ENCODE results near the gene RGS17. TPM values are rescaled to one million over a fixed set of nuclear protein-coding genes. Genes with fewer than 3 reads are reported as not detected.
A peak's percentile ranks its signal among the peaks of the same experiment; 100 is the strongest.

The RGS17 gene
- total and polyA plus RNA-seq, 2 of the 13 experiments (the other 11 are each of a cell fraction or from before 2014, with no cell fraction given): 0.04 TPM; not detected in 1

GRCh38 chr6:153023977-153024708 lies 106.9 kb downstream of the RGS17 start (continued):
- TF ChIP-seq STAT6 (CRISPR knock-in tag; IDR thresholded peaks at IDR 0.05; ENCODE audit: borderline replicate concordance) (no peak), TEAD3 (CRISPR knock-in tag; optimal IDR thresholded peaks at IDR 0.05; ENCODE audit: borderline replicate concordance) (peak; percentile 81), ZSCAN12 (CRISPR knock-in tag; IDR thresholded peaks at IDR 0.05) (no peak), PTBP1 (IDR thresholded peaks at IDR 0.05; ENCODE audit: low read depth, low read length, poor library complexity, severe bottlenecking) (no peak), ZBTB3 (CRISPR knock-in tag; IDR thresholded peaks at IDR 0.05; ENCODE audit: borderline replicate concordance, low read depth) (no peak), GZF1 (CRISPR knock-in tag; IDR thresholded peaks at IDR 0.05) (no peak), RAD21 (CRISPR knock-in tag; IDR thresholded peaks at IDR 0.05) (peak; percentile 73), ZNF550 (CRISPR knock-in tag; IDR thresholded peaks at IDR 0.05; ENCODE audit: borderline replicate concordance) (no peak), THYN1 (CRISPR knock-in tag; IDR thresholded peaks at IDR 0.05; ENCODE audit: borderline replicate concordance, low read depth) (no peak), CREB1 (IDR thresholded peaks at IDR 0.05) (0 out of 2 replicates have a peak, but pooled peaks have one; percentile 28), CREB1 (CRISPR knock-in tag; IDR thresholded peaks at IDR 0.05) (no peak), ZNF777 (CRISPR knock-in tag; IDR thresholded peaks at IDR 0.05) (no peak), ZNF160 (CRISPR knock-in tag; IDR thresholded peaks at IDR 0.05) (no peak), ZNF614 (CRISPR knock-in tag; IDR thresholded peaks at IDR 0.05; ENCODE audit: borderline replicate concordance) (0 out of 2 replicates have a peak, but pooled peaks have one; percentile 55), ZNF850 (CRISPR knock-in tag; conservative IDR thresholded peaks at IDR 0.05) (no peak), FOXA3 (CRISPR knock-in tag; IDR thresholded peaks at IDR 0.05) (0 out of 2 replicates have a peak, but pooled peaks have one; percentile 7), HMGA1 (CRISPR knock-in tag; conservative IDR thresholded peaks at IDR 0.05) (no peak), NAIF1 (CRISPR knock-in tag; IDR thresholded peaks at IDR 0.05; ENCODE audit: borderline replicate concordance) (no peak), CEBPZ (IDR thresholded peaks at IDR 0.05; ENCODE audit: low read length) (no peak), ETV5 (CRISPR knock-in tag; IDR thresholded peaks at IDR 0.05; ENCODE audit: borderline replicate concordance) (no peak), ADNP (CRISPR knock-in tag; IDR thresholded peaks at IDR 0.05) (no peak), KLF15 (CRISPR knock-in tag; IDR thresholded peaks at IDR 0.05; ENCODE audit: borderline replicate concordance) (no peak), HNRNPH1 (optimal IDR thresholded peaks at IDR 0.05; ENCODE audit: low read depth, low read length) (no peak)
- TF ChIP-seq, protein P1, sequence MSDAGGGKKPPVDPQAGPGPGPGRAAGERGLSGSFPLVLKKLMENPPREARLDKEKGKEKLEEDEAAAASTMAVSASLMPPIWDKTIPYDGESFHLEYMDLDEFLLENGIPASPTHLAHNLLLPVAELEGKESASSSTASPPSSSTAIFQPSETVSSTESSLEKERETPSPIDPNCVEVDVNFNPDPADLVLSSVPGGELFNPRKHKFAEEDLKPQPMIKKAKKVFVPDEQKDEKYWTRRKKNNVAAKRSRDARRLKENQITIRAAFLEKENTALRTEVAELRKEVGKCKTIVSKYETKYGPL (CRISPR knock-in tag; IDR thresholded peaks at IDR 0.05): no peak
